H9 (cell line): ENCODE data around the gene JADE2. TPM values are rescaled to one million over a fixed set of nuclear protein-coding genes. Genes with fewer than 3 reads are reported as not detected.
A peak's percentile ranks its signal among the peaks of the same experiment; 100 is the strongest.

Experiments used
- DNase-seq: peaks from one replicate; pipeline ENCODE4 v3.0.0-alpha.2; 2017
- H2AFZ ChIP-seq: one replicate; pipeline ENCODE4 v1.6.1; 2013; ENCODE audit warnings: mild to moderate bottlenecking, low read length, control low read depth, moderate library complexity
- H2AK5ac ChIP-seq: 2 replicates; pipeline ENCODE4 v1.6.1; 2013; ENCODE audit warnings: low read length, control low read depth, mixed read lengths; ENCODE audit not compliant: insufficient read length
- H2BK120ac ChIP-seq: one replicate; pipeline ENCODE4 v1.6.1; 2013; ENCODE audit warnings: low read depth, mild to moderate bottlenecking, low read length, control low read depth, inconsistent platforms; ENCODE audit not compliant: poor library complexity, severe bottlenecking
- H2BK12ac ChIP-seq: 2 replicates; pipeline ENCODE4 v1.6.1; 2013; ENCODE audit warnings: low read length, control low read depth, mixed read lengths, low read depth; ENCODE audit not compliant: insufficient read length
- H2BK15ac ChIP-seq: 2 replicates; pipeline ENCODE4 v1.6.1; 2013; ENCODE audit warnings: low read depth, low read length, control low read depth
- H2BK20ac ChIP-seq: one replicate; pipeline ENCODE4 v1.6.1; 2013; ENCODE audit warnings: low read depth, mild to moderate bottlenecking, low read length, control low read depth, inconsistent platforms; ENCODE audit not compliant: poor library complexity, severe bottlenecking
- H2BK5ac ChIP-seq: 2 replicates; pipeline ENCODE4 v1.6.1; 2013; ENCODE audit warnings: low read length, control low read depth, mixed read lengths; ENCODE audit not compliant: insufficient read length
- H3K14ac ChIP-seq: 2 replicates; pipeline ENCODE4 v1.6.1; 2013; ENCODE audit warnings: low read length, control low read depth; ENCODE audit not compliant: insufficient read depth
- H3K18ac ChIP-seq: 2 replicates; pipeline ENCODE4 v1.6.1; 2013; ENCODE audit warnings: low read depth, mild to moderate bottlenecking, mixed read lengths, low read length, control low read depth; ENCODE audit not compliant: insufficient read length
- H3K23ac ChIP-seq: 2 replicates; pipeline ENCODE4 v1.6.1; 2013; ENCODE audit warnings: low read length, control low read depth, mixed read lengths, low read depth; ENCODE audit not compliant: insufficient read length
- H3K23me2 ChIP-seq: 2 replicates; pipeline ENCODE4 v1.6.1; 2013; ENCODE audit warnings: low read depth, mild to moderate bottlenecking, mixed read lengths, low read length, control low read depth; ENCODE audit not compliant: insufficient read length, poor library complexity, severe bottlenecking
- H3K27ac ChIP-seq: 2 replicates; pipeline ENCODE4 v1.5.1; 2013; ENCODE audit warnings: low read length, control low read depth, mixed read lengths, low read depth; ENCODE audit not compliant: insufficient read length
- H3K27me3 ChIP-seq: 2 replicates; pipeline ENCODE4 v1.6.1; 2013; ENCODE audit warnings: low read length, control low read depth, inconsistent platforms; ENCODE audit not compliant: insufficient read depth
- H3K4ac ChIP-seq: 2 replicates; pipeline ENCODE4 v1.6.1; 2013; ENCODE audit warnings: low read depth, mild to moderate bottlenecking, control low read depth, inconsistent platforms, low read length, moderate library complexity
- H3K4me1 ChIP-seq: 2 replicates; pipeline ENCODE4 v1.6.1; 2013; ENCODE audit warnings: low read length, control low read depth, inconsistent platforms; ENCODE audit not compliant: insufficient read depth
- H3K4me2 ChIP-seq: 2 replicates; pipeline ENCODE4 v1.6.1; 2013; ENCODE audit warnings: low read length, control low read depth, mixed read lengths; ENCODE audit not compliant: insufficient read length, insufficient read depth
- H3K56ac ChIP-seq: 2 replicates; pipeline ENCODE4 v1.6.1; 2013; ENCODE audit warnings: low read depth, mild to moderate bottlenecking, mixed read lengths, low read length, control low read depth; ENCODE audit not compliant: insufficient read length
- H3K79me1 ChIP-seq: 2 replicates; pipeline ENCODE4 v1.6.1; 2013; ENCODE audit warnings: low read depth, mild to moderate bottlenecking, moderate library complexity, low read length, control low read depth, inconsistent platforms; ENCODE audit not compliant: insufficient read depth, poor library complexity, severe bottlenecking
- H3K79me2 ChIP-seq: 2 replicates; pipeline ENCODE4 v1.6.1; 2013; ENCODE audit warnings: low read length, control low read depth, inconsistent platforms; ENCODE audit not compliant: insufficient read depth
- H3K9ac ChIP-seq: 2 replicates; pipeline ENCODE4 v1.6.1; 2013; ENCODE audit warnings: low read length, control low read depth, mixed read lengths; ENCODE audit not compliant: insufficient read length; ENCODE audit errors: extremely low read depth
- H3K9me3 ChIP-seq: one replicate; pipeline ENCODE4 v1.6.1; 2013; ENCODE audit warnings: low read depth, low read length, inconsistent platforms; ENCODE audit not compliant: control insufficient read depth
- H3T11ph ChIP-seq: one replicate; pipeline ENCODE4 v1.6.1; 2013; ENCODE audit warnings: mild to moderate bottlenecking, low read length, control low read depth, inconsistent platforms
- H4K20me1 ChIP-seq: one replicate; pipeline ENCODE4 v1.6.1; 2013; ENCODE audit not compliant: control insufficient read depth, insufficient read length, insufficient read depth
- H4K5ac ChIP-seq: 2 replicates; pipeline ENCODE4 v1.6.1; 2013; ENCODE audit warnings: low read depth, mild to moderate bottlenecking, mixed read lengths, low read length, control low read depth; ENCODE audit not compliant: insufficient read length
- H4K8ac ChIP-seq: replicated peaks from 2 replicates; pipeline ENCODE4 v1.6.1; 2013; ENCODE audit warnings: low read length, control low read depth, mixed read lengths, low read depth; ENCODE audit not compliant: insufficient read length
- H4K91ac ChIP-seq: 2 replicates; pipeline ENCODE4 v1.6.1; 2013; ENCODE audit warnings: low read depth, mild to moderate bottlenecking, moderate library complexity, mixed read lengths, low read length, control low read depth; ENCODE audit not compliant: insufficient read length
- H3K27ac Mint-ChIP-seq, 3 experiments: 2 replicates in 2 of 3; 3 replicates in 1 of 3; pipeline ENCODE4 v1.8.0; 2020 to 2021; ENCODE audit warnings: mixed read lengths in 3 of 3, mild to moderate bottlenecking in 1 of 3, moderate library complexity in 1 of 3
- H3K27me3 Mint-ChIP-seq: 2 replicates; pipeline ENCODE4 v1.8.0; 2021; ENCODE audit warnings: low read depth, mild to moderate bottlenecking, moderate library complexity, mixed read lengths
- H3K36me3 Mint-ChIP-seq, 3 experiments: 2 replicates in 2 of 3; 3 replicates in 1 of 3; pipeline ENCODE4 v1.8.0; 2020 to 2021; ENCODE audit warnings: low read depth in 3 of 3, mixed read lengths in 3 of 3; ENCODE audit not compliant: insufficient read depth in 1 of 3
- H3K4me1 Mint-ChIP-seq, 2 experiments: 2 replicates each; pipeline ENCODE4 v1.8.0; 2020; ENCODE audit warnings: mixed read lengths in 2 of 2
- H3K4me3 Mint-ChIP-seq, 2 experiments: 2 replicates in 1 of 2; 3 replicates in 1 of 2; pipeline ENCODE4 v1.8.0; 2020 to 2021; ENCODE audit warnings: mild to moderate bottlenecking in 2 of 2, mixed read lengths in 2 of 2, moderate library complexity in 1 of 2
- H3K9me3 Mint-ChIP-seq, 2 experiments: 2 replicates in 1 of 2; 3 replicates in 1 of 2; pipeline ENCODE4 v1.8.0; 2020; ENCODE audit warnings: mild to moderate bottlenecking in 2 of 2, mixed read lengths in 2 of 2, moderate library complexity in 1 of 2
- CTCF ChIP-seq: fragments of 200-600 bp; sonication (generic); conservative IDR thresholded peaks from 3 replicates; pipeline ENCODE4 v1.8.0; 2021; ENCODE audit warnings: antibody characterized with exemption, mild to moderate bottlenecking
- WGBS: extraction: QIAGEN DNeasy Blood & Tissue Kit; methylation state at CpG from one replicate; pipeline ENCODE4 v1.1.7; 2013; ENCODE audit warnings: missing lambda C conversion rate, low lambda C conversion rate, mixed read lengths; ENCODE audit not compliant: insufficient read length; ENCODE audit errors: extremely low coverage; 5-methylcytosine and 5-hydroxymethylcytosine counted together
- total RNA-seq: library from RNA; stranded (reverse); gene quantifications from 2 replicates; pipeline ENCODE4 v1.2.1, GENCODE V29; 2021

The JADE2 gene
- total RNA-seq, 1 experiment from 2014 or later: 99.7 TPM

- no peak overlapping the region for H2BK5ac ChIP-seq
- WGBS: no CpG with 5 or more reads among the region's 61 CpGs
- no peak overlapping the region for H3K56ac ChIP-seq
- no peak overlapping the region for H2AK5ac ChIP-seq
- H2AFZ ChIP-seq: no peak overlapping the region
- no peak overlapping the region for H2BK15ac ChIP-seq
- no peaks in the 10 kb centered on the region for H3K27me3 ChIP-seq
- no peak overlapping the region for H4K91ac ChIP-seq
- H3K9ac ChIP-seq: peak overlapping the region; percentile 44
- no peaks in the 10 kb centered on the region for H4K20me1 ChIP-seq
- H3K79me2 ChIP-seq: peaks cover 25% of the 10 kb centered on the region; the same call in 1 of the 2 replicates
- H2BK12ac ChIP-seq: no peak overlapping the region
- no peak overlapping the region for H3K23ac ChIP-seq
- no peaks in the 10 kb centered on the region for H3K27me3 Mint-ChIP-seq
- no peak overlapping the region for H2BK20ac ChIP-seq
- no peak overlapping the region for H3T11ph ChIP-seq
- peak overlapping the region; percentile 4 for H3K18ac ChIP-seq
- H3K14ac ChIP-seq: peak overlapping the region; percentile 66; the same call in 1 of the 2 replicates
- no peak overlapping the region for H4K8ac ChIP-seq
- peak overlapping the region; percentile 97 to 99 for H3K4me3 Mint-ChIP-seq
- H3K36me3 Mint-ChIP-seq: peaks cover 0 to 7% (median 0%) of the 10 kb centered on the region in 3 experiments; a peak in 3 of 7 replicates
- H3K9me3 Mint-ChIP-seq: no peaks in the 10 kb centered on the region; a peak in 1 of 5 replicates
- H3K79me1 ChIP-seq: peaks cover 7% of the 10 kb centered on the region
- no peak overlapping the region for H2BK120ac ChIP-seq
- H4K5ac ChIP-seq: no peak overlapping the region
- DNase-seq: peak; percentile 95
- H3K9me3 ChIP-seq: no peaks in the 10 kb centered on the region
- peaks cover 18% of the 10 kb centered on the region for H3K23me2 ChIP-seq
- H3K4me2 ChIP-seq: peak overlapping the region; percentile 81
- H3K4ac ChIP-seq: no peak overlapping the region
- H3K27ac Mint-ChIP-seq: peak overlapping the region in 2 of 3 experiments; percentile 79 to 86; a peak in 1 of 7 replicates
- peak; percentile 65 for TF ChIP-seq CTCF
- no peak overlapping the region for H3K27ac ChIP-seq
- H3K4me1 ChIP-seq: peaks cover 2% of the 10 kb centered on the region; the same call in 1 of the 2 replicates
- peaks cover 44 to 46% of the 10 kb centered on the region in 2 experiments for H3K4me1 Mint-ChIP-seq
These were observed 1.1 kb downstream of the JADE2 start for GRCh38 chr5:134526483-134527155.
